NCI-H2171 treated with DMSO at 0.1 percent for 48 hours (cell line): Measurements from ENCODE around the gene SLC8A1.

ENCODE experiments used
- DNase-seq: peaks from one replicate; lab custom pipeline; 2025; lab: John Stamatoyannopoulos, UW

Gene SLC8A1

GRCh38 chr2:40147360-40147759 lies 304.5 kb downstream of the SLC8A1 start:
- DNase-seq, result no peak

- DNase-seq, result no peak
Observed at GRCh38 chr2:40144022-40144421, 307.9 kb downstream of the SLC8A1 start.

GRCh38 chr2:40138314-40138713 lies 313.6 kb downstream of the SLC8A1 start:
- no peak for DNase-seq

GRCh38 chr2:40131081-40131704 lies 320.7 kb downstream of the SLC8A1 start:
- no peak for DNase-seq

- DNase-seq, result no peak
Observed at GRCh38 chr2:40130251-40130994, 321.5 kb downstream of the SLC8A1 start.

GRCh38 chr2:40129725-40130124 lies 322.2 kb downstream of the SLC8A1 start:
- no peak for DNase-seq

GRCh38 chr2:40128796-40129195 lies 323.1 kb downstream of the SLC8A1 start:
- no peak for DNase-seq

GRCh38 chr2:40127890-40128557 lies 323.9 kb downstream of the SLC8A1 start:
- no peak for DNase-seq

- DNase-seq, result no peak
Observed at GRCh38 chr2:40127146-40127545, 324.7 kb downstream of the SLC8A1 start.

GRCh38 chr2:40126006-40126405 lies 325.9 kb downstream of the SLC8A1 start:
- no peak for DNase-seq

GRCh38 chr2:40123746-40124145 lies 328.1 kb downstream of the SLC8A1 start:
- no peak for DNase-seq

- no peak for DNase-seq
Observed at GRCh38 chr2:40123326-40123725, 328.6 kb downstream of the SLC8A1 start.

GRCh38 chr2:40120957-40121356 lies 330.9 kb downstream of the SLC8A1 start:
- DNase-seq, result no peak

GRCh38 chr2:40120026-40120425 lies 331.9 kb downstream of the SLC8A1 start:
- DNase-seq, result peak; percentile 59

GRCh38 chr2:40118622-40119021 lies 333.3 kb downstream of the SLC8A1 start:
- DNase-seq, result peak; percentile 86

- no peak for DNase-seq
Observed at GRCh38 chr2:40115894-40116293, 336.0 kb downstream of the SLC8A1 start.

GRCh38 chr2:40115348-40115747 lies 336.5 kb downstream of the SLC8A1 start:
- no peak for DNase-seq

GRCh38 chr2:40113997-40114396 lies 337.9 kb downstream of the SLC8A1 start:
- no peak for DNase-seq

- peak; percentile 14 for DNase-seq
Observed at GRCh38 chr2:40113272-40113968, 338.5 kb downstream of the SLC8A1 start.

GRCh38 chr2:40109381-40109780 lies 342.5 kb downstream of the SLC8A1 start:
- no peak for DNase-seq

GRCh38 chr2:40108851-40109250 lies 343.0 kb downstream of the SLC8A1 start:
- no peak for DNase-seq

- no peak for DNase-seq
Observed at GRCh38 chr2:40106061-40106460, 345.8 kb downstream of the SLC8A1 start.

- DNase-seq, result no peak
Observed at GRCh38 chr2:40105593-40105992, 346.3 kb downstream of the SLC8A1 start.
